Liver (tissue), 9 donors: ENCODE data around the gene PSG6. TPM values are rescaled to one million over a fixed set of nuclear protein-coding genes. Genes with fewer than 3 reads are reported as not detected.
"Not testable (repeated sequence)": the region's sequence is repeated elsewhere in the genome, so short reads cannot be mapped to it uniquely, and the experiment has no call there.

ENCODE experiments used
- DNase-seq: peaks from one replicate; pipeline ENCODE4 v3.0.0-alpha.2; 2017; ENCODE audit warnings: low spot score
- H3K27ac ChIP-seq, 2 donors: one replicate each; pipeline ENCODE4 v1.7.0; 2013; ENCODE audit warnings: inconsistent platforms in 2 of 2, low read length in 2 of 2, control low read depth in 1 of 2, low read depth in 1 of 2, mild to moderate bottlenecking in 1 of 2
- H3K27me3 ChIP-seq, 4 donors: one replicate each; pipeline versions ENCODE4 v1.6.1 to v1.7.0; 2013; ENCODE audit warnings: low read length in 3 of 4, inconsistent platforms in 1 of 4, mild to moderate bottlenecking in 1 of 4, moderate library complexity in 1 of 4; ENCODE audit not compliant: control insufficient read depth in 4 of 4, insufficient read depth in 4 of 4
- H3K36me3 ChIP-seq, 4 donors: one replicate each; pipeline versions ENCODE4 v1.6.1 to v1.7.0; 2013; ENCODE audit warnings: low read length in 3 of 4, mild to moderate bottlenecking in 3 of 4, low read depth in 1 of 4, moderate library complexity in 1 of 4; ENCODE audit not compliant: control insufficient read depth in 4 of 4, insufficient read depth in 3 of 4
- H3K4me1 ChIP-seq, 4 donors: one replicate each; pipeline versions ENCODE4 v1.6.1 to v1.7.0; 2013; ENCODE audit warnings: low read length in 3 of 4, mild to moderate bottlenecking in 3 of 4, moderate library complexity in 1 of 4; ENCODE audit not compliant: control insufficient read depth in 4 of 4, insufficient read depth in 4 of 4
- H3K4me3 ChIP-seq, 3 donors: one replicate each; pipeline versions ENCODE4 v1.6.1 to v1.7.0; 2013; ENCODE audit warnings: low read length in 3 of 3, control low read depth in 1 of 3, low read depth in 1 of 3, mild to moderate bottlenecking in 1 of 3
- H3K9ac ChIP-seq, 2 donors: one replicate each; pipeline ENCODE4 v1.7.0; 2013; ENCODE audit warnings: low read length in 2 of 2, mild to moderate bottlenecking in 2 of 2, moderate library complexity in 2 of 2, control low read depth in 1 of 2, low read depth in 1 of 2
- H3K9me3 ChIP-seq, 4 donors: one replicate each; pipeline versions ENCODE4 v1.6.1 to v1.7.0; 2013; ENCODE audit warnings: low read length in 3 of 4; ENCODE audit not compliant: control insufficient read depth in 4 of 4
- WGBS: extraction: QIAGEN DNeasy Blood & Tissue Kit; methylation state at CpG from one replicate; pipeline ENCODE4 v1.1.7; 2013; 5-methylcytosine and 5-hydroxymethylcytosine counted together
- polyA plus RNA-seq, 2 donors: library from polyadenylated mRNA; stranded (reverse) in 1 of 2; unstranded in 1 of 2; fragments of 200-250 nt in 1 of 2; fragments of >200 nt in 1 of 2; fragmentation: Nextera tagmentation in 1 of 2; extraction: Ambion mirVana in 1 of 2; gene quantifications; one replicate each; pipeline versions ENCODE4 v1.2.1 to v1.2.3, GENCODE V29; 2013 to 2015
- total RNA-seq, 2 donors: library from RNA; depleted of rRNA; stranded (reverse); fragments of >200 nt; gene quantifications; one replicate each; pipeline ENCODE4 v1.2.3, GENCODE V29; 2014
- TF ChIP-seq, protein P1 (sequence below): IDR thresholded peaks from 2 replicates; pipeline ENCODE4 v1.6.1; 2016; ENCODE audit warnings: antibody characterized with exemption, mild to moderate bottlenecking
- donor health status: healthy.
- donor health status: healthy.
- donor health status: healthy.
- donor health status: healthy.
- donor health status: healthy.

Gene PSG6
- total and polyA plus RNA-seq, 4 donors: not detected

DNA sequence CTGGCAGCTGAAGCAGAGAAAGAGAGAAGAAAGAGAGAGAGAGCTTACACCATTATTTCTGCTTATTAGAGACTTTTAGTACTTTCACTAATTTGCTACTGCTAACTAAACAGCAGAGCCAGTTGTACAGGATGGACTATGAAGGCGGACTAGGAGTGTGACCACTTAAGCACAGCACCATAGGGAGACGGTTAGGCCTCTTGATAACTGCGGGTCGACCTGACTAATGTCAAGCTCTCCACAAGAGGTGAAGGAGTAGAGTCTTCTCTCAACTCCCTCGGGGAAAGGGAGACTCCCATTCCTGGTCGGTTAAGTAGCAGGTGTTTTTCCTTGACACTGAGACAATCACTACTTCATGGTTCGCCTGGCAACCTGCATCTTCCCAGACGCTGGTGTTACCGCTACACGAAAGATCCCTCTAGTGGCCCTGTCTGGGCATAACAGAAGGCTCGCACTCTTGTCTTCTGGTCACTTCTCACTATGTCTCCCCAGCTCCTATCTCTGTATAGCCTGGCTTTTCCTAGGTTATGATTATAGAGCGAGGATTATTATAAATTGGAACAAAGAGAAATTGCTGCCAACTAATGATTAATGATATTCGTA is 24.6 kb upstream of the PSG6 start (continued):
- TF ChIP-seq, protein P1, sequence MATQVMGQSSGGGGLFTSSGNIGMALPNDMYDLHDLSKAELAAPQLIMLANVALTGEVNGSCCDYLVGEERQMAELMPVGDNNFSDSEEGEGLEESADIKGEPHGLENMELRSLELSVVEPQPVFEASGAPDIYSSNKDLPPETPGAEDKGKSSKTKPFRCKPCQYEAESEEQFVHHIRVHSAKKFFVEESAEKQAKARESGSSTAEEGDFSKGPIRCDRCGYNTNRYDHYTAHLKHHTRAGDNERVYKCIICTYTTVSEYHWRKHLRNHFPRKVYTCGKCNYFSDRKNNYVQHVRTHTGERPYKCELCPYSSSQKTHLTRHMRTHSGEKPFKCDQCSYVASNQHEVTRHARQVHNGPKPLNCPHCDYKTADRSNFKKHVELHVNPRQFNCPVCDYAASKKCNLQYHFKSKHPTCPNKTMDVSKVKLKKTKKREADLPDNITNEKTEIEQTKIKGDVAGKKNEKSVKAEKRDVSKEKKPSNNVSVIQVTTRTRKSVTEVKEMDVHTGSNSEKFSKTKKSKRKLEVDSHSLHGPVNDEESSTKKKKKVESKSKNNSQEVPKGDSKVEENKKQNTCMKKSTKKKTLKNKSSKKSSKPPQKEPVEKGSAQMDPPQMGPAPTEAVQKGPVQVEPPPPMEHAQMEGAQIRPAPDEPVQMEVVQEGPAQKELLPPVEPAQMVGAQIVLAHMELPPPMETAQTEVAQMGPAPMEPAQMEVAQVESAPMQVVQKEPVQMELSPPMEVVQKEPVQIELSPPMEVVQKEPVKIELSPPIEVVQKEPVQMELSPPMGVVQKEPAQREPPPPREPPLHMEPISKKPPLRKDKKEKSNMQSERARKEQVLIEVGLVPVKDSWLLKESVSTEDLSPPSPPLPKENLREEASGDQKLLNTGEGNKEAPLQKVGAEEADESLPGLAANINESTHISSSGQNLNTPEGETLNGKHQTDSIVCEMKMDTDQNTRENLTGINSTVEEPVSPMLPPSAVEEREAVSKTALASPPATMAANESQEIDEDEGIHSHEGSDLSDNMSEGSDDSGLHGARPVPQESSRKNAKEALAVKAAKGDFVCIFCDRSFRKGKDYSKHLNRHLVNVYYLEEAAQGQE: no peak

DNA sequence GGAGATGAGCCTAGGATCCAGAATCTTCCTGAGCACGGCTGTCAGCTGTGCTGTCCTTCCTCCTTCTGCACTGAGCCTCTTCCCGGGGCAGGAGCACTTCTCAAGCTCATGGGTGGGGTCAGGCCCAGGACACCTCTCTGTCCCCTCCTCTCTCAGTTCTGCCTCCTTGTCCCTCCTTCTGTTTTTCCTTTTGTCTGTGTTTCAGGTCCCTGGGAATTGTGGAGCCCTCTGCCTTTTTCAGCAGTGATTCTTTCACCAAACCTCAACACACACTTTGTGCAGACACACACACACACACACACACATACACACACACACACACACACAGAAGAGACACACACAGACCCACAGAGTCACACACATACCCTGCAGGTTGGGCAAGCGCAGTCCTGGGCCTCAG is 19.4 kb upstream of the PSG6 start, which contains the start of gene PSG7:
PSG7 (minus strand) TSS at position 101 of the 400 bp plus-strand sequence. CDS start 131 bp downstream, outside the sequence.
- WGBS: 84% methylated on average over 3 of the region's 3 CpGs
- not testable (repeated sequence) for H3K4me3 ChIP-seq, H3K27ac ChIP-seq, H3K4me1 ChIP-seq, DNase-seq, H3K9ac ChIP-seq, H3K27me3 ChIP-seq, H3K36me3 ChIP-seq, H3K9me3 ChIP-seq

DNA sequence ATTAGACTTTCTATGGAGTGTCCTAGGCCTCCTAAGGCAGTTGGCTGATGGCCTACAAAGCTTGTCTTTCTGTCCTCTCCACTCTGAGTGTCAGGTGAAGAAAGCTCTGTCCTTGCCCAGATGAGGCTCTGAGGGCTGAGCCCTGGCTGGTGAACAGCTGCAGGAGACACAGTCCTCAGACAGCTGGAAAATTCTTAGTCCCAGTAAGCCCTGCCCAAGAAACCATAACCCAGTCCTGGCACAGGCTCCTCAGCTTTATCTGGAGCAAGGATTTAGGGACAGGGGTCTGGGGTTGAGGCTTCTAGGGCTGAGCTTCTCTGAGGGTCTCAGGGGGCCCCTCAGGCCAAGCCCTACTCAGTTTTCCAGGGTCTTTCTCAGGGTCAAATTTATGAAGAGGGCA is 17.0 kb upstream of the PSG6 start:
- not testable (repeated sequence) for H3K27ac ChIP-seq, H3K9me3 ChIP-seq, H3K36me3 ChIP-seq, H3K4me1 ChIP-seq, H3K9ac ChIP-seq, H3K27me3 ChIP-seq, H3K4me3 ChIP-seq, DNase-seq

DNA sequence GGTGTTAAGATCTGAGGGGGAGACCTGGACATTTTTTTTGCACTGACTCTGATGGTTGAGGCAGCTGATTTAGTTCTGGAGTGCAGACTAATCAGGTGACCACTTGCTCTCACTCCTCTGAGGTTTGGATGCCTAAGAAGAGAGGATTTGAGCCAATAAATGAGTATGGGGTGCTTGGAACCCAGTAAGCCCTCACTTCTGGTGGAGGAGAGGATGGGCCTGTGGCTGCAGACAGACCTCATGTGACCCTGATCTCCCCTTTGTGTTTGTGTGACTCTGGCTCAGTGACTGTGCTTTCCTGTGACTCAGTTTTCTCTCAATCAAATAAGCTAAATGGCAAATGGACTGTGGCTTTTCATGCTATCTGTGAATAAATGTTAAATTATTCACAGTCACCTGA is 16.5 kb upstream of the PSG6 start:
- H3K27ac ChIP-seq, H3K4me3 ChIP-seq, H3K4me1 ChIP-seq, H3K27me3 ChIP-seq, DNase-seq, H3K9ac ChIP-seq, H3K9me3 ChIP-seq, H3K36me3 ChIP-seq: not testable (repeated sequence)

DNA sequence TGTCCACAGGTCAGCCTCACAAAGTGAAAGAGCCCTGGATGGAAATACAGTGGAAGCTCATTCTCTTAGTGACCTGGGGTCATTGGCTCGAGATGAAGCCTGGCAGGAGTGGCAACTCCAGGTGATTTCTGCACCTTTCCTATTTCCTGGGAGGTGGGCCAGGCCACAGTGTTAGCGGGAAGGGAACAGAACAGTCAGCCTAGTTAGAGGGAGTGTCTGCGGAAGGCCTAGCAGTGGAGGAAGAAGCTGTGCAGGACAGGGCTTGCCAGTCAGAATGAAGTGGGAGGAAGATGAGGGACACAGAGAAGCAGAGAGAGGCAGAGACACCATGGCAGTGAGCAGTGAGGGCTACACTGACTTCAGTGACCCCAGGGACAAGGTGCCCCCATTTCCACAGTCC is 15.7 kb upstream of the PSG6 start:
- H3K9ac ChIP-seq, H3K4me3 ChIP-seq: not testable (repeated sequence)
- 68% methylated on average over 3 of the region's 3 CpGs for WGBS

DNA sequence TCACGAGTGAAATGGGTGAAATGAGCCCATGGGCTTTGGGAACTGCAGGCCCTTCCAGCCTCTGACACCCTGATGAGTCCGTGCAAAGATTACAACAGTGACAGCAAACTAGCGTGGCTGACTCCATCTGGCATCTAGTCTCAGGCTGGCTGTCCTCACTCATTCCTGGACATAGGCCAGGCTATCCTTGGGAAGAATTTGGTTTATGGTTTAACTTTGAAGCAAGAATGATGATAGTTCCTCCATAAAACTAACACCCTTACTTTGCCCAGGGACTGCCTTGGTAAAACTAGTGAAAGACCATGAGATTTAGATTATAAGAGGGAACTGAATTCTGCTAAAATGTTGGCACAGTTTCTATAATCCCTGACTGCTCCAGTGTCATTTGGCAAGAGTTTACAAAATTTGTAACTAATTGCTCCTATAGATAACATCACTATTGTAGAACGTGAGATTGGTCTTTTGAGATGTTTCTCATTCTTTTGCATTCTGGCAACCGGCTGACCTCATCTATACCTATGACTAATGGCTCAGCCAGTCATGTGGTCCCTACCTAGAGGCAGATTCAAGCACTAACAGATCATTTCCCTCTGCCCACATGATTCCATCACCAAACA is 14.9 kb upstream of the PSG6 start:
- H3K4me1 ChIP-seq, H3K9ac ChIP-seq, H3K27ac ChIP-seq, H3K36me3 ChIP-seq, H3K27me3 ChIP-seq, DNase-seq, H3K9me3 ChIP-seq, H3K4me3 ChIP-seq: not testable (repeated sequence)
- WGBS: 52% methylated on average over 5 of the region's 5 CpGs

More for the DNA sequence above, 15.7 kb upstream of the PSG6 start:
- H3K27ac ChIP-seq, H3K9me3 ChIP-seq, H3K4me1 ChIP-seq, DNase-seq, H3K36me3 ChIP-seq, H3K27me3 ChIP-seq: not testable (repeated sequence)
